Measurements from ENCODE around the gene RNF151.

DNA sequence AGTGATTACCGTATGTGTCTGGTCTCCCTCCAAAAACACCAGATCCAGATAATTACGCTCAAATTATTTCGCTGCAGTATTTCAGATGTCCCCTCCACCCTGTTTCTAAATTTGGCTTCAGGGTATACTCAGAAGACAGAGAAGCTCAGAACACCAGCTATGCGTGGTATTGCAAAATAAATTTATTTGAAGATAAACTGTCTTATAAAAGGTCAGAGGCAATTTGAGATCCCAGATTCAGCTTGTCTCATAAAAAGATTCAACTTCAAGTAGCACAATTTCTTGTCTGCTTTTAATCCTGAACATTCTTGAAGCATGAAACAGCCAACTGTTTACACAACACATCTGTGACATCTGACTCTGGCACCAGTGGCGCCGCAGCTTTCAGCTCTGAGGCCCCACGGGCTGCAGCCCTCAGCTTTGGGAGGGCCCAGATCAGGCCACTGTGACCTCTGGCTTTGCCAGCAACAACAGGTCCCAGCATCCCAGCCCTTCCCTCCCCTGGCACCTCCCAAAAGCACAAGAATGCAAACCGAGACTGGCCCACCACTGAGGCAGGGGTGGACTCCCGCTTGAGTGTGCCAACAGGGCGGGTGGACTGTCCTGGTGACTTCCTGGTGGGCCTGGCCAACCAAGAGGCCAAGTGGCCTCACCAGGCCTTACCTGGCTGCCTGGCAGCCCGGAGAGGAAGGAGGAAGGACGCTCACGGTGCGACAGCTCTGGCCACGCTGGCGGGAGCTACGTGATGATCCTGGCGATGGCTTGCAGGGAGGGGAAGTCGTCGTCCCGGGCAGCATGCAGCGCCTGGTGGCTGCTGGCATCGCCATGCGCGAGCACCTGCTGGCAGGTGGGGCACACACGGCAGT lies 31.1 kb downstream of the RNF151 start:
- TF ChIP-seq GATAD2B (conservative IDR thresholded peaks at IDR 0.05; ENCODE audit: low read depth): no peak
- no peak for TF ChIP-seq HCFC1 (IDR thresholded peaks at IDR 0.05; ENCODE audit: low read length)
- no peak for TF ChIP-seq RAD51 (IDR thresholded peaks at IDR 0.05)
- TF ChIP-seq, protein P1, sequence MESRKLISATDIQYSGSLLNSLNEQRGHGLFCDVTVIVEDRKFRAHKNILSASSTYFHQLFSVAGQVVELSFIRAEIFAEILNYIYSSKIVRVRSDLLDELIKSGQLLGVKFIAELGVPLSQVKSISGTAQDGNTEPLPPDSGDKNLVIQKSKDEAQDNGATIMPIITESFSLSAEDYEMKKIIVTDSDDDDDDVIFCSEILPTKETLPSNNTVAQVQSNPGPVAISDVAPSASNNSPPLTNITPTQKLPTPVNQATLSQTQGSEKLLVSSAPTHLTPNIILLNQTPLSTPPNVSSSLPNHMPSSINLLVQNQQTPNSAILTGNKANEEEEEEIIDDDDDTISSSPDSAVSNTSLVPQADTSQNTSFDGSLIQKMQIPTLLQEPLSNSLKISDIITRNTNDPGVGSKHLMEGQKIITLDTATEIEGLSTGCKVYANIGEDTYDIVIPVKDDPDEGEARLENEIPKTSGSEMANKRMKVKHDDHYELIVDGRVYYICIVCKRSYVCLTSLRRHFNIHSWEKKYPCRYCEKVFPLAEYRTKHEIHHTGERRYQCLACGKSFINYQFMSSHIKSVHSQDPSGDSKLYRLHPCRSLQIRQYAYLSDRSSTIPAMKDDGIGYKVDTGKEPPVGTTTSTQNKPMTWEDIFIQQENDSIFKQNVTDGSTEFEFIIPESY (IDR thresholded peaks at IDR 0.05): no peak
- TF ChIP-seq CHD4 (IDR thresholded peaks at IDR 0.05): no peak
- TF ChIP-seq, protein P2, sequence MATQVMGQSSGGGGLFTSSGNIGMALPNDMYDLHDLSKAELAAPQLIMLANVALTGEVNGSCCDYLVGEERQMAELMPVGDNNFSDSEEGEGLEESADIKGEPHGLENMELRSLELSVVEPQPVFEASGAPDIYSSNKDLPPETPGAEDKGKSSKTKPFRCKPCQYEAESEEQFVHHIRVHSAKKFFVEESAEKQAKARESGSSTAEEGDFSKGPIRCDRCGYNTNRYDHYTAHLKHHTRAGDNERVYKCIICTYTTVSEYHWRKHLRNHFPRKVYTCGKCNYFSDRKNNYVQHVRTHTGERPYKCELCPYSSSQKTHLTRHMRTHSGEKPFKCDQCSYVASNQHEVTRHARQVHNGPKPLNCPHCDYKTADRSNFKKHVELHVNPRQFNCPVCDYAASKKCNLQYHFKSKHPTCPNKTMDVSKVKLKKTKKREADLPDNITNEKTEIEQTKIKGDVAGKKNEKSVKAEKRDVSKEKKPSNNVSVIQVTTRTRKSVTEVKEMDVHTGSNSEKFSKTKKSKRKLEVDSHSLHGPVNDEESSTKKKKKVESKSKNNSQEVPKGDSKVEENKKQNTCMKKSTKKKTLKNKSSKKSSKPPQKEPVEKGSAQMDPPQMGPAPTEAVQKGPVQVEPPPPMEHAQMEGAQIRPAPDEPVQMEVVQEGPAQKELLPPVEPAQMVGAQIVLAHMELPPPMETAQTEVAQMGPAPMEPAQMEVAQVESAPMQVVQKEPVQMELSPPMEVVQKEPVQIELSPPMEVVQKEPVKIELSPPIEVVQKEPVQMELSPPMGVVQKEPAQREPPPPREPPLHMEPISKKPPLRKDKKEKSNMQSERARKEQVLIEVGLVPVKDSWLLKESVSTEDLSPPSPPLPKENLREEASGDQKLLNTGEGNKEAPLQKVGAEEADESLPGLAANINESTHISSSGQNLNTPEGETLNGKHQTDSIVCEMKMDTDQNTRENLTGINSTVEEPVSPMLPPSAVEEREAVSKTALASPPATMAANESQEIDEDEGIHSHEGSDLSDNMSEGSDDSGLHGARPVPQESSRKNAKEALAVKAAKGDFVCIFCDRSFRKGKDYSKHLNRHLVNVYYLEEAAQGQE (IDR thresholded peaks at IDR 0.05; ENCODE audit: low read depth, low read length): no peak
- TF ChIP-seq POLR2A (IDR thresholded peaks at IDR 0.05; ENCODE audit: low read depth, low read length): 0 out of 2 replicates have a peak, but pooled peaks have one; percentile 21
- no peak for TF ChIP-seq DPF2 (IDR thresholded peaks at IDR 0.05)
- no peak for TF ChIP-seq CHD2 (IDR thresholded peaks at IDR 0.05; ENCODE audit: borderline replicate concordance, low read depth, low read length)
- TF ChIP-seq, protein P3, sequence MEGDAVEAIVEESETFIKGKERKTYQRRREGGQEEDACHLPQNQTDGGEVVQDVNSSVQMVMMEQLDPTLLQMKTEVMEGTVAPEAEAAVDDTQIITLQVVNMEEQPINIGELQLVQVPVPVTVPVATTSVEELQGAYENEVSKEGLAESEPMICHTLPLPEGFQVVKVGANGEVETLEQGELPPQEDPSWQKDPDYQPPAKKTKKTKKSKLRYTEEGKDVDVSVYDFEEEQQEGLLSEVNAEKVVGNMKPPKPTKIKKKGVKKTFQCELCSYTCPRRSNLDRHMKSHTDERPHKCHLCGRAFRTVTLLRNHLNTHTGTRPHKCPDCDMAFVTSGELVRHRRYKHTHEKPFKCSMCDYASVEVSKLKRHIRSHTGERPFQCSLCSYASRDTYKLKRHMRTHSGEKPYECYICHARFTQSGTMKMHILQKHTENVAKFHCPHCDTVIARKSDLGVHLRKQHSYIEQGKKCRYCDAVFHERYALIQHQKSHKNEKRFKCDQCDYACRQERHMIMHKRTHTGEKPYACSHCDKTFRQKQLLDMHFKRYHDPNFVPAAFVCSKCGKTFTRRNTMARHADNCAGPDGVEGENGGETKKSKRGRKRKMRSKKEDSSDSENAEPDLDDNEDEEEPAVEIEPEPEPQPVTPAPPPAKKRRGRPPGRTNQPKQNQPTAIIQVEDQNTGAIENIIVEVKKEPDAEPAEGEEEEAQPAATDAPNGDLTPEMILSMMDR (IDR thresholded peaks at IDR 0.05 in 2 of 3, conservative IDR thresholded peaks at IDR 0.05 in 1 of 3; ENCODE audit: control insufficient read depth in 2 of 3, extremely low read depth in 1 of 3, insufficient read depth in 1 of 3, low read depth in 3 of 3, low read length in 3 of 3): no peak

Data from GM12878 (cell line).